ENCODE data around the gene HAS3. TPM values are rescaled to one million over a fixed set of nuclear protein-coding genes. Genes with fewer than 3 reads are reported as not detected.
"Not testable (repeated sequence)": the region's sequence is repeated elsewhere in the genome, so short reads cannot be mapped to it uniquely, and the experiment has no call there.

The HAS3 gene
- total RNA-seq, 1 donor from 2014 or later = 0.82 TPM

DNA sequence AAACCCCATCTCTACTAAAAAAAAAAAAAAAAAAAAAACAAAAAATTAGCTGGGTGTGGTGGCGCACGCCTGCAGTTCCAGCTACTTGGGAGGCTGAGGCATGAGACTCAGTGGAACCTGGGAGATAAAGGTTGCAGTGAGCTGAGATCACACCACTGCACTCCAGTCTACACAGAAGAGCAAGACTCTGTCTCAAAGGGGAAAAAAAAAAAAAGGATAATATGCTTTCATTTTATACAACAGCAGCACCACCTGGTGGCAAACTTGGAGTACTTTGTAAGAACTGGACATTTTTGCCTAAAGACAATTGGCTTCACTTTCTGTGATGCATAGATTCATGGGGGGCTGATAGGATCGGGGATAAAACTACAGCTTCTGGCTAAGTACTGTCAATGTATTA, 18.5 kb downstream of the HAS3 start:
- Mint-ChIP-seq H3K9me3 (no peaks in the 10 kb centered on the region), H3K4me3 (no peak overlapping the region), H3K27ac (no peak overlapping the region), H3K27me3 (no peaks in the 10 kb centered on the region), H3K4me1 (peaks cover 13% of the 10 kb centered on the region), H3K36me3 (ENCODE audit: low read depth) (peaks cover 43% of the 10 kb centered on the region)
- DNase-seq = no peak
- POLR2A ChIA-PET = interaction anchor here (0.7 to 1.0 kb wide), 4 partner anchors 11 to 525 kb away, joined by 3 to 6 read pairs (median 4); partner anchors contain the start of gene TANGO6
- intact Hi-C loops (cut with micrococcal nuclease) = loop anchor here (1.0 to 2.0 kb wide), 5 partner anchors 19 to 596 kb away; partner anchors contain the start of gene HAS3
- TF ChIP-seq, protein P1, sequence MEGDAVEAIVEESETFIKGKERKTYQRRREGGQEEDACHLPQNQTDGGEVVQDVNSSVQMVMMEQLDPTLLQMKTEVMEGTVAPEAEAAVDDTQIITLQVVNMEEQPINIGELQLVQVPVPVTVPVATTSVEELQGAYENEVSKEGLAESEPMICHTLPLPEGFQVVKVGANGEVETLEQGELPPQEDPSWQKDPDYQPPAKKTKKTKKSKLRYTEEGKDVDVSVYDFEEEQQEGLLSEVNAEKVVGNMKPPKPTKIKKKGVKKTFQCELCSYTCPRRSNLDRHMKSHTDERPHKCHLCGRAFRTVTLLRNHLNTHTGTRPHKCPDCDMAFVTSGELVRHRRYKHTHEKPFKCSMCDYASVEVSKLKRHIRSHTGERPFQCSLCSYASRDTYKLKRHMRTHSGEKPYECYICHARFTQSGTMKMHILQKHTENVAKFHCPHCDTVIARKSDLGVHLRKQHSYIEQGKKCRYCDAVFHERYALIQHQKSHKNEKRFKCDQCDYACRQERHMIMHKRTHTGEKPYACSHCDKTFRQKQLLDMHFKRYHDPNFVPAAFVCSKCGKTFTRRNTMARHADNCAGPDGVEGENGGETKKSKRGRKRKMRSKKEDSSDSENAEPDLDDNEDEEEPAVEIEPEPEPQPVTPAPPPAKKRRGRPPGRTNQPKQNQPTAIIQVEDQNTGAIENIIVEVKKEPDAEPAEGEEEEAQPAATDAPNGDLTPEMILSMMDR (IDR thresholded peaks at IDR 0.05) = peak; percentile 26
- ATAC-seq (ENCODE audit: low read depth) = peak; percentile 69
- CTCF ChIA-PET = interaction anchor here (0.6 to 3.5 kb wide), 16 partner anchors 9 to 1409 kb away, joined by 3 to 51 read pairs (median 4); no protein-coding TSS in a partner anchor

DNA sequence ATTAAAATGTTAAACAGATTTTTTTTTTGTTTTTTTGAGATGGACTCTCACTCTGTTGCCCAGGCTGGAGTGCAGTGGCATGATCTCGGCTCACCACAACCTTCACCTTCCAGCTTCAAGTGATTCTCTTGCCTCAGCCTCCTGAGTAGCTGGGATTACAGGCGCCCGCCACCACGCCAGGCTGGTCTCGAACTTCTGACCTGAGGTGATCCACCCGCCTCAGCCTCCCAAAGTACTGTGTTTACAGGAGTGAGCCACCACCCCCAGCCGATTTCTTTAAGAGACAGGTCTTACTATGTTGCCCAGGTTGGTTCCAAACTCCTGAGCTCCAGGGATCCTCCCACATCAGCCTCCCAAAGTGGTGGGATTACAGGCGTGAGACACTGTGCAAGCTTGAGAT, 19.0 kb downstream of the HAS3 start:
- H3K4me3 Mint-ChIP-seq; ATAC-seq (ENCODE audit: low read depth); DNase-seq; H3K27ac Mint-ChIP-seq; H3K27me3 Mint-ChIP-seq; H3K9me3 Mint-ChIP-seq: not testable (repeated sequence)
- ChIA-PET CTCF (interaction anchor here (0.6 to 3.5 kb wide), 14 partner anchors 9 to 1408 kb away, joined by 3 to 51 read pairs (median 4); no protein-coding TSS in a partner anchor), POLR2A (interaction anchor here (0.9 to 1.0 kb wide), 2 partner anchors 12 to 281 kb away, joined by 3 to 6 read pairs; partner anchors contain the start of gene TANGO6)
- Mint-ChIP-seq H3K4me1 (peaks cover 14% of the 10 kb centered on the region), H3K36me3 (ENCODE audit: low read depth) (peaks cover 39% of the 10 kb centered on the region)
- intact Hi-C loops (cut with micrococcal nuclease) = loop anchor here (1.0 to 2.0 kb wide), 5 partner anchors 20 to 596 kb away; partner anchors contain the start of gene HAS3

DNA sequence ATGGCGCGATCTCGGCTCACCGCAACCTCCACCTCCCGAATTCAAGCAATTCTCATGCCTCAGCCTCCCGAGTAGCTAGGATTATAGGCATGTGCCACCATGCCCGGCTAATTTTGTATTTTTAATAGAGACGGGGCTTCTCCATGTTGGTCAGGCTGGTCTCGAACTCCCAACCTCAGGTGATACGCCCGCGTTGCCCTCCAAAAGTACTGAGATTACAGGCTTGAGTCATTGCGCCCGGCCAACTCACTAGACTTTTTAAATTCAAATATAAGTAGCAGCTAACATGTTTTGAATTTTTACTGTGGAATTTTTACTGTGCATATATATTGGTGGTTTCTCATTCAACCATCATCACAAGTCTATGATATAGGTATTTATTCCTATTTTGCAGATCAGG, 19.5 kb downstream of the HAS3 start:
- H3K9me3 Mint-ChIP-seq; ATAC-seq (ENCODE audit: low read depth); H3K27ac Mint-ChIP-seq; H3K27me3 Mint-ChIP-seq; DNase-seq; H3K4me3 Mint-ChIP-seq: not testable (repeated sequence)
- Mint-ChIP-seq H3K4me1 (peaks cover 19% of the 10 kb centered on the region), H3K36me3 (ENCODE audit: low read depth) (peaks cover 40% of the 10 kb centered on the region)
- CTCF ChIA-PET = interaction anchor here (0.7 to 3.5 kb wide), 9 partner anchors 8 to 756 kb away, joined by 3 to 51 read pairs (median 4); no protein-coding TSS in a partner anchor
- intact Hi-C loops (cut with micrococcal nuclease) = loop anchor here (1.0 to 2.0 kb wide), 5 partner anchors 20 to 597 kb away; partner anchors contain the start of gene HAS3
- POLR2A ChIA-PET = interaction anchor here (1.0 kb wide), 1 partner anchor 12 kb away, joined by 3 read pairs; no protein-coding TSS in a partner anchor

- TF ChIP-seq, protein P1 (IDR thresholded peaks at IDR 0.05) = no peak
- intact Hi-C loops (cut with micrococcal nuclease) = no loop called here
- DNase-seq (no peak), ATAC-seq (ENCODE audit: low read depth) (no peak)
- H3K27ac Mint-ChIP-seq = no peak overlapping the region
- ChIA-PET CTCF (no interaction called here), POLR2A (no interaction called here)
- H3K27me3 Mint-ChIP-seq = no peaks in the 10 kb centered on the region
- peaks cover 31% of the 10 kb centered on the region for H3K4me1 Mint-ChIP-seq
- H3K36me3 Mint-ChIP-seq (ENCODE audit: low read depth) = peaks cover 32% of the 10 kb centered on the region
- no peak overlapping the region for H3K4me3 Mint-ChIP-seq
- no peaks in the 10 kb centered on the region for H3K9me3 Mint-ChIP-seq
These were observed 20.8 kb downstream of the HAS3 start for GRCh38 chr16:69126221-69126620.

- peaks cover 36% of the 10 kb centered on the region for H3K4me1 Mint-ChIP-seq
- H3K27ac Mint-ChIP-seq, CTCF ChIA-PET: not testable (repeated sequence)
These were observed 21.3 kb downstream of the HAS3 start for GRCh38 chr16:69126801-69127200.

DNA sequence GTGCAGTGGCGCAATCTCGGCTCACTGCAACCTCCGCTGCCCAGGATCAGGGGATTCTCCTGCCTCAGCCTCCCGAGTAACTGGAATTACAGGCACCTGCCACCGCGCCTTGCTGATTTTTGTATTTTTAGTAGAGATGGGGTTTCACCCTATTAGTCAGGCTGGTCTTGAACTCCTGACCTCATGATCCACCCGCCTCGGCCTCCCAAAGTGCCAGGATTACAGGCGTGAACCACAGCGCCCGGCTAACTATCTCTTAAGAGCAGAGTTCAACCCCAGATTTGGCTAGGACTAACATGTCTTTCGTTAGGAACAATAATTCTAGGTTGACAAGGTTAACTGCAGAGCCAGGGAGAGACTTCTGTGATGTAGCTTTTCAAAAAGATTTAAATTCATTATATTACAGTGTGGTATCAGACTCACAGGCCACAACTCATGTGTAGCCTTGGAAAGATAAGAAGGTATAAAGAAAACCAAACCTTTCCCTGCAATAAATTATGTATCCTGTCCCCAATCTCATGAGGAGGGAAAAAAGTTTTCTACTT, 22.6 kb downstream of the HAS3 start:
- no peak overlapping the region for H3K27ac Mint-ChIP-seq
- intact Hi-C loops (cut with micrococcal nuclease) = no loop called here
- POLR2A ChIA-PET = no interaction called here
- no peak overlapping the region for H3K4me3 Mint-ChIP-seq
- CTCF ChIA-PET = no interaction called here
- H3K4me1 Mint-ChIP-seq = peaks cover 40% of the 10 kb centered on the region
- ATAC-seq (ENCODE audit: low read depth) (no peak), DNase-seq (no peak)
- no peaks in the 10 kb centered on the region for H3K9me3 Mint-ChIP-seq
- no peaks in the 10 kb centered on the region for H3K27me3 Mint-ChIP-seq
- peaks cover 36% of the 10 kb centered on the region for H3K36me3 Mint-ChIP-seq (ENCODE audit: low read depth)
- TF ChIP-seq, protein P1 (IDR thresholded peaks at IDR 0.05) = no peak

More at GRCh38 chr16:69126801-69127200, 21.3 kb downstream of the HAS3 start:
- H3K9me3 Mint-ChIP-seq; H3K27me3 Mint-ChIP-seq; ATAC-seq (ENCODE audit: low read depth); POLR2A ChIA-PET; DNase-seq; intact Hi-C loops (cut with micrococcal nuclease); H3K4me3 Mint-ChIP-seq: not testable (repeated sequence)
- H3K36me3 Mint-ChIP-seq (ENCODE audit: low read depth) = peaks cover 32% of the 10 kb centered on the region

Data from activated B cell treated with CpG ODN at 0.5 μM for 24 hours (primary cell).